Retinal pigment epithelial cell (primary cell): ENCODE data around the gene ACOX1.

Source experiments
- DNase-seq: peaks from one replicate; pipeline ENCODE4 v3.0.0-alpha.2; 2010; ENCODE audit warnings: low read depth
- H3K4me3 ChIP-seq: 2 replicates; pipeline ENCODE4 v1.5.1; 2011; ENCODE audit warnings: mild to moderate bottlenecking, low read length, control low read depth, moderate library complexity
- TF ChIP-seq, protein P1 (sequence below): conservative IDR thresholded peaks from 2 replicates; pipeline ENCODE4 v1.5.1; 2011; ENCODE audit warnings: low read depth, low read length, control low read depth, inconsistent platforms

Gene ACOX1

DNA sequence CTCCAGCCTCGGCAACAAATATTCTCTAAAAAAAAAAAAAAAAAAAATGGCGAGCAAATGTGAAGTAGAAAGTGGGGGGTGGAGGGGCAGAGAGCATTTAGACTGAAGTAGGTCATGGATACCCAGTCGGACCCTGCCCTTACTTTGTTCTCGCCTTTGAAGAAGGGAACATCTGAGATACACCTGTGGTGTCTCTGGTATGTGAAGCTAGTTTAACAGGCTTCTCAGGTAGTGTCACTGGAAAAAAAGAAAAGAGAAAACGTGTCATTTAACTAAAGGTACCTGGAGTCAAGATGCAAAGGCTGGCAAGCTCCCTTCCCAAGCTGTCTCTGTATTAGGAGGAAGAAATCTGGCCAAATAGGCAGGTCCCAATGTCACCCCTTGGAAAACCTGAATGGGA lies 46.1 kb downstream of the ACOX1 start:
- no peak overlapping the region for H3K4me3 ChIP-seq

DNA sequence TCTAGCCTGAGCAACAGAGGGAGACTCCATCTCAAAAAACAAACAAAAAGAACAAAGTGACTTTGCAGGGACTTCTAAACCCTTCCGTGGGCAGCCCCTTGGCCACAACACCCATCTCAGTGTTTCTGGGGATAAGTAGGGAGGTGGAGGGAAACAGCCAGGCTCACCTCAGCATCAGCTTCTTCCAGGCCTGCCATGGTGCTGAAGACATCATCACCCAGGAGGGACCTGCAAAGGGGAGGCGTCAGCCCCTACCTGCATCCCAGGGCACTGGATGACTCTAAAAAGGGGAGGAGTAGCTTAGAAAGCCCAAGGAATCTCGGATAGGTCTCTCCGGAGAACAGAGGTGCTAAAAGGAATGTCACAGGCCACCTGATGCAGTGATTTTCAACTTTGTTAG lies 47.9 kb downstream of the ACOX1 start:
- no peak overlapping the region for H3K4me3 ChIP-seq
- TF ChIP-seq, protein P1, sequence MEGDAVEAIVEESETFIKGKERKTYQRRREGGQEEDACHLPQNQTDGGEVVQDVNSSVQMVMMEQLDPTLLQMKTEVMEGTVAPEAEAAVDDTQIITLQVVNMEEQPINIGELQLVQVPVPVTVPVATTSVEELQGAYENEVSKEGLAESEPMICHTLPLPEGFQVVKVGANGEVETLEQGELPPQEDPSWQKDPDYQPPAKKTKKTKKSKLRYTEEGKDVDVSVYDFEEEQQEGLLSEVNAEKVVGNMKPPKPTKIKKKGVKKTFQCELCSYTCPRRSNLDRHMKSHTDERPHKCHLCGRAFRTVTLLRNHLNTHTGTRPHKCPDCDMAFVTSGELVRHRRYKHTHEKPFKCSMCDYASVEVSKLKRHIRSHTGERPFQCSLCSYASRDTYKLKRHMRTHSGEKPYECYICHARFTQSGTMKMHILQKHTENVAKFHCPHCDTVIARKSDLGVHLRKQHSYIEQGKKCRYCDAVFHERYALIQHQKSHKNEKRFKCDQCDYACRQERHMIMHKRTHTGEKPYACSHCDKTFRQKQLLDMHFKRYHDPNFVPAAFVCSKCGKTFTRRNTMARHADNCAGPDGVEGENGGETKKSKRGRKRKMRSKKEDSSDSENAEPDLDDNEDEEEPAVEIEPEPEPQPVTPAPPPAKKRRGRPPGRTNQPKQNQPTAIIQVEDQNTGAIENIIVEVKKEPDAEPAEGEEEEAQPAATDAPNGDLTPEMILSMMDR = no peak
- no peak for DNase-seq

More for the DNA sequence above, 46.1 kb downstream of the ACOX1 start:
- DNase-seq = no peak
- TF ChIP-seq, protein P1 = no peak

DNA sequence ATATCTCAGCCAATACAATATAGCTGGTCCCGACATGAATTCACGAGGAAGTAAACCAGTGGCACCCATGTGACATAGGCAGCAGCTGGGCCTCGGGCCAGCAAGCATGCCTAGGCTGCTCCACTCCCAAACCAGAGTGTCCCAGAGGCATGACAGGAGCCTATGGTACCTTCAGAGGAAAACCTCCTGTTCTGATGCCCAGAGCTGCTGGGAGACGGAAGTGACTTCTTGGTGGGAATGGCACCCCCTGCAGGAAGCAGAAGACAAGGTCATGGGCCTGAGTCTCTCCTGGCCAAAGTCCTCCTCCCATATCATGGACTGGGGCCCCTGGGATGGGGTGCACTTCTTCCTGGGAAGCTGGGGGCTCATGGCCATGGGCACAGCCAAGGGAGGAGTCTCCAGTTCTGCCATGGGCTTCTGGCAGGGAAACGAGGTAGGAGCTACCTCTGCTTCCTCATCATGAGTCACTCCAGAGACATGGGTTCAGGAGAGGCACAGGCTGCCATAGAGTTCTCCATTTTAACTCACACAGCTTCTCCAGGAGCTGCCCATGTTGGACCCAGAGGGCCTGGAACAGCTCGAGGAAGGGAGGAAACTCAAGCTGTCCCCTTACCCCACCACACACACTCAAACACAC lies 51.6 kb downstream of the ACOX1 start:
- DNase-seq = no peak
- TF ChIP-seq, protein P1 = peak; percentile 51
- no peak overlapping the region for H3K4me3 ChIP-seq

DNA sequence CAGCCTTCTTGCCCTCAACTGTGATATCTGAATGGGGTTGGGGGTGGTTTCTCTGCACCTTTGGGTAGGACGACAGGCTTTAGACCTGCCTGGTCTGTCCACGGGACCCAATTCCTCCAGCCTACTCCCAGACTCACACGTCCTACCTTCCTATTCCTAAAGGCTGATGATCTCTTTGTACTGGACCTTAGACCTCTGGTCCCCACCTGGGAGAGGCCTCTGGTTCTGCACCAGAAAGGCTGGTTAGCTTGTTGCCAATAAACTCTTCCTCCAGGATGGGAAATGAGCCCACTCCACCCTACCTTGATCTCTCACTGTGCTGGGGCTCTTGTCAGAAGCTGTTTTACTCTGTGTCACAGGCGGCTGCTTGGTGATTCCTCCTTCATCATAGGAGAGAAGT lies 52.5 kb downstream of the ACOX1 start:
- TF ChIP-seq, protein P1 = no peak
- H3K4me3 ChIP-seq = no peak overlapping the region
- no peak for DNase-seq

DNA sequence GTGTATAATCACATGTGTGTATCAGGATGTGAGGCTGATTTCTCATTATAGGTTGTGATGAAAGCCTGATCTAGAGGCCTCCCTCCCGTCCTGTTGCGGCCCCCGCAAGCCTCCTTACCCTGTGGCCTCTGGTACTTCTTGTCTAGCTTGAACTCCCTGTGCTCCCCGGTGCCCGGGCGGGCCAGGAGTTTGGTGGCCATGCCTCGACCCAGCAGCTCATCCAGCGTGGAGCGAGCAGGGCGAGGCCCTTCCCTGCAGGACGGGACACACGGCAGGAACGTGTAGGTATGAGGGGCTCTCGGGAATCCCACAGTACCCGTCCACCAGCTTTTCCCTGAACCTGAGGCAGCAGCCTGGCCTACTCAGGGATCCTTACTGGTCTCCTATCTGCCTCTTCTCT lies 53.1 kb downstream of the ACOX1 start:
- H3K4me3 ChIP-seq = no peak overlapping the region
- DNase-seq = no peak
- TF ChIP-seq, protein P1 = no peak

DNA sequence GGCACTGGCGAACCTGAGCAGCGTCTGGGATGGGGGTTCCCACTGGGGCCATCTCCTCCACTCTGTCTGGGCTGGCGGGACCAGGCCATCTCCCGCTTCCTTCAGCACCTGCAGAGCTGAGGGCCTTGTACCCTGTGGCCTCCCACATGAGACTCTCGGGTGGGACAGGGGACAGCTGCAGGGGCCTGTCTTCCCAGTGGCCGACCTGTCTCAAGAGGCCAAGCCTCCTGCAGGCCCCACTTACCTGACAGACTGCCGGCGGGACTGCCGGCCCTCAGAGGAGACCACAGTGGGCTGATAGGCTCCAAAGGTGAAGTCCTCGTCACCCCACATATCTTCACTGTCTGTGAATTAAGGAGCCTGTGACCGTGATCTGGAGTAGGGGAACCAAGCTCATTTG lies 53.9 kb downstream of the ACOX1 start:
- H3K4me3 ChIP-seq = no peak overlapping the region
- TF ChIP-seq, protein P1 = no peak

More for the DNA sequence above, 53.9 kb downstream of the ACOX1 start:
- DNase-seq = no peak
